ENCODE data around the gene LYPD5. TPM values are rescaled to one million over a fixed set of nuclear protein-coding genes. Genes with fewer than 3 reads are reported as not detected.

Gene LYPD5
- total RNA-seq, result under 1 TPM; 0.49 to 0.97 TPM
- under 1 TPM; 0.27 to 0.50 TPM for polyA plus RNA-seq

- CTCF ChIA-PET (ENCODE audit: partially characterized antibody), result no interaction called here
Observed at GRCh38 chr19:43802216-43802951, at the start of gene LYPD5. LYPD5 (minus strand) TSS chr19:43802447; CDS start chr19:43802380, 67 bp downstream.

GRCh38 chr19:43848821-43849220, 46.6 kb upstream of the LYPD5 start:
- H3K27ac ChIP-seq (ENCODE audit: low read depth, low read length), result no peak overlapping the region
- Mint-ChIP-seq H3K4me3 (no peak overlapping the region), H3K9me3 (peaks cover 2 to 90% (median 76%) of the 10 kb centered on the region in 8 donors), H3K27me3 (no peaks in the 10 kb centered on the region), H3K4me1 (no peaks in the 10 kb centered on the region), H3K36me3 (peaks cover 59 to 61% of the 10 kb centered on the region in 2 donors), H3K27ac (no peak overlapping the region)
- POLR2A ChIA-PET (ENCODE audit: partially characterized antibody), result no interaction called here
- CTCF ChIA-PET (ENCODE audit: partially characterized antibody), result no interaction called here
- no peak for DNase-seq
- H3K36me3 ChIP-seq (ENCODE audit: insufficient read depth, low read length), result no peaks in the 10 kb centered on the region
- peaks cover 0 to 48% of the 10 kb centered on the region in 2 donors for H3K9me3 ChIP-seq (ENCODE audit: control insufficient read depth in 1 of 2, low read length in 2 of 2)
- no peaks in the 10 kb centered on the region for H3K4me1 ChIP-seq (ENCODE audit: insufficient read depth, low read length)
- H3K27me3 ChIP-seq (ENCODE audit: insufficient read depth, low read length), result no peaks in the 10 kb centered on the region
- intact Hi-C loops (cut with micrococcal nuclease), result no loop called here
- no peak overlapping the region for H3K4me3 ChIP-seq (ENCODE audit: low read length in 2 of 2)

More at GRCh38 chr19:43802216-43802951, at the start of gene LYPD5:
- POLR2A ChIA-PET (ENCODE audit: partially characterized antibody), result no interaction called here
- no peaks in the 10 kb centered on the region for H3K36me3 ChIP-seq (ENCODE audit: insufficient read depth, low read length)
- no peak within 1 kb of the TSS for H3K27ac ChIP-seq (ENCODE audit: low read depth, low read length)
- H3K9me3 Mint-ChIP-seq, result no peaks in the 10 kb centered on the region
- no peak for DNase-seq
- H3K27ac Mint-ChIP-seq, result peak within 1 kb of the TSS in 2 of 7 donors; percentile 2 to 79
- H3K27me3 ChIP-seq (ENCODE audit: insufficient read depth, low read length), result no peaks in the 10 kb centered on the region
- H3K36me3 Mint-ChIP-seq, result no peaks in the 10 kb centered on the region
- H3K4me1 Mint-ChIP-seq, result peaks cover 4 to 14% (median 8%) of the 10 kb centered on the region in 4 donors
- no peaks in the 10 kb centered on the region for H3K27me3 Mint-ChIP-seq
- peaks cover 9% of the 10 kb centered on the region for H3K4me1 ChIP-seq (ENCODE audit: insufficient read depth, low read length)
- H3K4me3 ChIP-seq (ENCODE audit: low read length in 2 of 2), result no peak within 1 kb of the TSS
- no peaks in the 10 kb centered on the region for H3K9me3 ChIP-seq (ENCODE audit: control insufficient read depth in 1 of 2, low read length in 2 of 2)
- intact Hi-C loops (cut with micrococcal nuclease), result no loop called here
- no peak within 1 kb of the TSS for H3K4me3 Mint-ChIP-seq

- peaks cover 2 to 94% (median 79%) of the 10 kb centered on the region in 8 donors for H3K9me3 Mint-ChIP-seq
Observed at GRCh38 chr19:43847884-43848283, 45.6 kb upstream of the LYPD5 start.

GRCh38 chr19:43847246-43847645, 45.0 kb upstream of the LYPD5 start:
- Mint-ChIP-seq H3K9me3 (peaks cover 0 to 94% (median 77%) of the 10 kb centered on the region in 8 donors), H3K4me1 (no peaks in the 10 kb centered on the region), H3K27ac (no peak overlapping the region), H3K27me3 (no peaks in the 10 kb centered on the region), H3K4me3 (no peak overlapping the region), H3K36me3 (peaks cover 64 to 66% of the 10 kb centered on the region in 2 donors)
- Histone ChIP-seq H3K4me1 (ENCODE audit: insufficient read depth, low read length) (no peaks in the 10 kb centered on the region), H3K36me3 (ENCODE audit: insufficient read depth, low read length) (peaks cover 6% of the 10 kb centered on the region), H3K27me3 (ENCODE audit: insufficient read depth, low read length) (no peaks in the 10 kb centered on the region), H3K9me3 (ENCODE audit: control insufficient read depth in 1 of 2, low read length in 2 of 2) (peaks cover 0 to 47% of the 10 kb centered on the region in 2 donors), H3K4me3 (ENCODE audit: low read length in 2 of 2) (no peak overlapping the region), H3K27ac (ENCODE audit: low read depth, low read length) (no peak overlapping the region)
- POLR2A ChIA-PET (ENCODE audit: partially characterized antibody), result no interaction called here
- DNase-seq, result no peak
- intact Hi-C loops (cut with micrococcal nuclease), result no loop called here
- CTCF ChIA-PET (ENCODE audit: partially characterized antibody), result no interaction called here

More at GRCh38 chr19:43847884-43848283, 45.6 kb upstream of the LYPD5 start:
- ChIA-PET CTCF (ENCODE audit: partially characterized antibody) (no interaction called here), POLR2A (ENCODE audit: partially characterized antibody) (no interaction called here)
- H3K36me3 ChIP-seq (ENCODE audit: insufficient read depth, low read length), result peaks cover 5% of the 10 kb centered on the region
- peaks cover 0 to 48% of the 10 kb centered on the region in 2 donors for H3K9me3 ChIP-seq (ENCODE audit: control insufficient read depth in 1 of 2, low read length in 2 of 2)
- intact Hi-C loops (cut with micrococcal nuclease), result no loop called here
- H3K27ac ChIP-seq (ENCODE audit: low read depth, low read length), result no peak overlapping the region
- peaks cover 65 to 66% of the 10 kb centered on the region in 2 donors for H3K36me3 Mint-ChIP-seq
- no peaks in the 10 kb centered on the region for H3K27me3 Mint-ChIP-seq
- H3K27me3 ChIP-seq (ENCODE audit: insufficient read depth, low read length), result no peaks in the 10 kb centered on the region
- DNase-seq, result no peak
- H3K4me1 Mint-ChIP-seq, result no peaks in the 10 kb centered on the region
- H3K27ac Mint-ChIP-seq, result no peak overlapping the region
- H3K4me1 ChIP-seq (ENCODE audit: insufficient read depth, low read length), result no peaks in the 10 kb centered on the region
- no peak overlapping the region for H3K4me3 ChIP-seq (ENCODE audit: low read length in 2 of 2)
- H3K4me3 Mint-ChIP-seq, result no peak overlapping the region

GRCh38 chr19:43842007-43842406, 39.8 kb upstream of the LYPD5 start:
- Histone ChIP-seq H3K36me3 (ENCODE audit: insufficient read depth, low read length) (peaks cover 29% of the 10 kb centered on the region), H3K4me1 (ENCODE audit: insufficient read depth, low read length) (no peaks in the 10 kb centered on the region), H3K27ac (ENCODE audit: low read depth, low read length) (no peak overlapping the region), H3K4me3 (ENCODE audit: low read length in 2 of 2) (peak overlapping the region in 1 of 2 donors; percentile 0), H3K27me3 (ENCODE audit: insufficient read depth, low read length) (no peaks in the 10 kb centered on the region), H3K9me3 (ENCODE audit: control insufficient read depth in 1 of 2, low read length in 2 of 2) (peaks cover 0 to 29% of the 10 kb centered on the region in 2 donors)
- peaks cover 0 to 3% (median 0%) of the 10 kb centered on the region in 4 donors for H3K4me1 Mint-ChIP-seq
- POLR2A ChIA-PET (ENCODE audit: partially characterized antibody), result no interaction called here
- H3K4me3 Mint-ChIP-seq, result no peak overlapping the region
- peaks cover 0 to 93% (median 76%) of the 10 kb centered on the region in 8 donors for H3K9me3 Mint-ChIP-seq
- DNase-seq, result no peak
- CTCF ChIA-PET (ENCODE audit: partially characterized antibody), result no interaction called here
- no peaks in the 10 kb centered on the region for H3K27me3 Mint-ChIP-seq
- intact Hi-C loops (cut with micrococcal nuclease), result no loop called here
- H3K36me3 Mint-ChIP-seq, result peaks cover 75 to 85% of the 10 kb centered on the region in 2 donors
- no peak overlapping the region for H3K27ac Mint-ChIP-seq

- H3K27me3 ChIP-seq (ENCODE audit: insufficient read depth, low read length), result no peaks in the 10 kb centered on the region
- H3K36me3 ChIP-seq (ENCODE audit: insufficient read depth, low read length), result peaks cover 46% of the 10 kb centered on the region
- no peak overlapping the region for H3K27ac ChIP-seq (ENCODE audit: low read depth, low read length)
- peaks cover 0 to 18% of the 10 kb centered on the region in 2 donors for H3K9me3 ChIP-seq (ENCODE audit: control insufficient read depth in 1 of 2, low read length in 2 of 2)
- no peak overlapping the region for H3K27ac Mint-ChIP-seq
- no peak for DNase-seq
- peaks cover 0 to 89% (median 76%) of the 10 kb centered on the region in 8 donors for H3K9me3 Mint-ChIP-seq
- CTCF ChIA-PET (ENCODE audit: partially characterized antibody), result no interaction called here
- H3K4me1 ChIP-seq (ENCODE audit: insufficient read depth, low read length), result no peaks in the 10 kb centered on the region
- H3K4me1 Mint-ChIP-seq, result peaks cover 0 to 3% (median 0%) of the 10 kb centered on the region in 4 donors
- intact Hi-C loops (cut with micrococcal nuclease), result no loop called here
- H3K4me3 ChIP-seq (ENCODE audit: low read length in 2 of 2), result no peak overlapping the region
- POLR2A ChIA-PET (ENCODE audit: partially characterized antibody), result no interaction called here
- peaks cover 77 to 82% of the 10 kb centered on the region in 2 donors for H3K36me3 Mint-ChIP-seq
- H3K4me3 Mint-ChIP-seq, result peak overlapping the region in 1 of 8 donors; percentile 24
- no peaks in the 10 kb centered on the region for H3K27me3 Mint-ChIP-seq
Observed at GRCh38 chr19:43839139-43839538, 36.9 kb upstream of the LYPD5 start.
